GM12878 (cell line): ENCODE data around the gene RNASE7. TPM values are rescaled to one million over a fixed set of nuclear protein-coding genes. Genes with fewer than 3 reads are reported as not detected.

ENCODE experiments used
- ATAC-seq: fragments of 200-7000 bp; cut with Tn5 transposase; 3 replicates; pipeline ENCODE4 v1.9.1; 2020; ENCODE audit warnings: mild to moderate bottlenecking, moderate library complexity
- BruUV-seq: library from RNA; stranded (reverse); fragments of 400-500 nt; replicated peaks from 2 replicates; lab custom pipeline; 2021; lab: Mats Ljungman, UMichigan
- CTCF ChIA-PET: fragments of 300-600 bp; sonication (Branson Sonifier 250); formaldehyde crosslinking; extraction: SDS; loops from one replicate; lab custom pipeline; 2021; ENCODE audit warnings: inconsistent platforms; lab: Yijun Ruan, JAX
- POLR2A ChIA-PET: fragments of 350-600 bp; formaldehyde crosslinking; extraction: SDS; loops from one replicate; lab custom pipeline; 2021; ENCODE audit warnings: inconsistent platforms; lab: Charles Lee
- RAD21 ChIA-PET: fragments of 300-600 bp; sonication (Branson Sonifier 250); formaldehyde crosslinking; loops from one replicate; lab custom pipeline; 2023; ENCODE audit warnings: antibody characterized with exemption; ENCODE audit not compliant: unreplicated experiment; lab: Charles Lee
- SMC1A ChIA-PET: fragments of 300-600 bp; sonication (Branson Sonifier 250); formaldehyde crosslinking; loops from one replicate; lab custom pipeline; 2023; ENCODE audit not compliant: unreplicated experiment, uncharacterized antibody; lab: Charles Lee
- DNase-seq: peaks from one replicate; pipeline ENCODE4 v3.0.0-alpha.2; 2011; ENCODE audit warnings: low read depth, low spot score
- FAIRE-seq: peaks from 3 replicates; lab custom pipeline; 2011; peaks lifted over from hg19 to GRCh38; lab: Jason Lieb, UNC
- H2AFZ ChIP-seq: 2 replicates; pipeline ENCODE4 v1.6.0; 2011; ENCODE audit warnings: low read depth, low read length, control low read depth; ENCODE audit not compliant: control insufficient read depth
- H3K27ac ChIP-seq: 2 replicates; pipeline ENCODE4 v1.5.1; 2011; ENCODE audit warnings: control low read depth; ENCODE audit not compliant: control insufficient read depth, insufficient read depth
- H3K27me3 ChIP-seq, 2 experiments: replicated peaks in 1 of 2; 2 replicates each; pipeline versions ENCODE4 v1.6.0 to v1.6.1; 2011; ENCODE audit warnings: low read length in 1 of 2; ENCODE audit not compliant: control insufficient read depth in 2 of 2, insufficient read depth in 2 of 2
- H3K36me3 ChIP-seq, 2 experiments: 2 replicates each; pipeline ENCODE4 v1.5.1; 2011; ENCODE audit warnings: low read length in 1 of 2; ENCODE audit not compliant: control insufficient read depth in 2 of 2, insufficient read depth in 2 of 2
- H3K4me1 ChIP-seq: 2 replicates; pipeline ENCODE4 v1.6.1; 2011; ENCODE audit warnings: mild to moderate bottlenecking, low read length, moderate library complexity, mixed read lengths; ENCODE audit not compliant: control insufficient read depth, insufficient read depth
- H3K4me2 ChIP-seq: 2 replicates; pipeline ENCODE4 v1.6.0; 2011; ENCODE audit warnings: control low read depth; ENCODE audit not compliant: control insufficient read depth, insufficient read depth
- H3K4me3 ChIP-seq: fragments of 200-600 bp; sonication (generic); 2 replicates; pipeline ENCODE4 v1.5.1; 2016
- H3K79me2 ChIP-seq: 2 replicates; pipeline ENCODE4 v1.6.0; 2011; ENCODE audit warnings: low read length; ENCODE audit not compliant: control insufficient read depth, insufficient read depth
- H3K9ac ChIP-seq: 2 replicates; pipeline ENCODE4 v1.8.0; 2011; ENCODE audit warnings: low read length, control low read depth, mixed read lengths; ENCODE audit not compliant: control insufficient read depth, insufficient read depth
- H3K9me3 ChIP-seq: replicated peaks from 3 replicates; pipeline ENCODE4 v1.5.1; 2011; ENCODE audit warnings: mild to moderate bottlenecking, low read length; ENCODE audit not compliant: control insufficient read depth, insufficient read depth
- H4K20me1 ChIP-seq: 2 replicates; pipeline ENCODE4 v1.6.0; 2011; ENCODE audit not compliant: control insufficient read depth, insufficient read depth
- ZNF274 ChIP-seq: IDR thresholded peaks from one replicate; pipeline ENCODE4 v1.8.0; 2011; ENCODE audit not compliant: insufficient read length, insufficient read depth
- WGBS: methylation state at CpG from one replicate; pipeline ENCODE4 v1.1.6; 2016; ENCODE audit warnings: low lambda C conversion rate; ENCODE audit not compliant: insufficient replicate concordance, insufficient coverage; ENCODE audit errors: missing lambda C conversion rate; 5-methylcytosine and 5-hydroxymethylcytosine counted together
- in situ Hi-C: fragments of 300-500 bp; cut with MboI; formaldehyde crosslinking; loops from 9 replicates; pipeline ENCODE4 v1.14.3; 2018; ENCODE audit warnings: mixed read lengths
- intact Hi-C: fragments of 100-400 bp; cut with micrococcal nuclease; formaldehyde crosslinking; loops from one replicate; pipeline ENCODE4 v1.14.2; 2022; ENCODE audit not compliant: unreplicated experiment
- polyA plus RNA-seq, 11 experiments: library from polyadenylated mRNA; depleted of rRNA in 4 of 11; unstranded in 6 of 11; stranded (reverse) in 5 of 11; fragments of >200 nt; fragmentation: Nextera tagmentation in 4 of 11; fragmentation: Illumina TruSeq in 1 of 11; extraction: Ambion mirVana in 4 of 11; extraction: Trizol in 1 of 11; gene quantifications; 1 replicate in 1 of 11; 2 replicates in 10 of 11; pipeline versions ENCODE4 v1.2.1 to v1.2.3, GENCODE V29; 2011 to 2016; ENCODE audit warnings: inconsistent platforms in 2 of 11, missing spikeins in 2 of 11, low read depth in 1 of 11
- total RNA-seq, 4 experiments: library from RNA; depleted of rRNA in 3 of 4; stranded (reverse); fragments of >200 nt in 3 of 4; fragmentation: Illumina TruSeq in 1 of 4; extraction: Trizol in 1 of 4; gene quantifications; 2 replicates each; pipeline versions ENCODE4 v1.2.1 to v1.2.3, GENCODE V29; 2013 to 2021
- TF ChIP-seq, protein P1 (sequence below): IDR thresholded peaks from 2 replicates; pipeline ENCODE4 v1.6.1; 2012; ENCODE audit warnings: low read depth, low read length, improper control_type of control experiment
- TF ChIP-seq, protein P2 (sequence below): fragments of 450-650 bp; formaldehyde crosslinking; IDR thresholded peaks from 2 replicates; pipeline ENCODE4 v1.4.0; 2022; ENCODE audit warnings: mild to moderate bottlenecking, moderate library complexity
- TF ChIP-seq, protein P3 (sequence below): IDR thresholded peaks from 2 replicates; pipeline ENCODE4 v1.6.1; 2012; ENCODE audit warnings: low read depth, low read length, improper control_type of control experiment
- TF ChIP-seq, protein P4 (sequence below): fragments of 450-650 bp; IDR thresholded peaks from 2 replicates; pipeline ENCODE4 v1.6.1; 2016; ENCODE audit warnings: mild to moderate bottlenecking

The RNASE7 gene
- total and polyA plus RNA-seq, 10 of the 15 experiments (the other 5 are each of a cell fraction or from before 2014, with no cell fraction given) = not detected

DNA sequence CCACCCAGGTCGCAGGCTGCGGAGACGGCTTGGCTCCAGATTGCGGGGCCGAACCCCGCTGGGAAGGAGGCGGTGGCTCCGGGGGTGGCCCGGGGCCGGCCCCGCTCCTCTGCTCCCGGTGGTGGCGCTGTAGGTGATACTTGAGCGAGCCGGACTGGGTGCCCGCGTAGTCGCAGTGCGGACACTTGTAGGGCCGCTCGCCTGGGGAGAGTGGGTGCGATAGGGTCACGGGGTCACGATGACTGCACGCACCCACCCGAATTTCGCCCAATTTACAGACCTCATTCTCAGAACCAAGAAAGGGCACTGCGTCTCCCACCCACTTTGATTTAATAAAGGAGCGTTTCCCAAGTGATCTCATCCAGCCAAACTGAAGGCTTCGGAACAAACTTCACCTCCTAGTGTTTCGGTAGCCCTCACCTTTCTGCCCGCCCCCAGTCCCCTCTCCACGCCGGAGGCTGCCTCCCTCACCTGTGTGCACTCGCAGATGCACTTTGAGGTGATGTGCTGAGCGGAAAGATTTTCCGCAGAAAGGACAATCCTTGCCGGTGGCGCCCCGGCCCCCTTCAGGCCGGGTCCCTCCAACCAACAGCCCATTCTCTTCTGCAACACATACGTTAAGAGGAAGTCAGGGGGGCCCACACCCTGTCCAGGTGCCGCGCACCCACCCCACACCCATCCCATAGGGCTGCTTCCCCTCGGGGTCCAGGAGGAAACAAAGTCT is 48.9 kb downstream of the RNASE7 start:
- Histone ChIP-seq H3K4me2 (no peak overlapping the region), H3K4me3 (no peak overlapping the region), H3K9me3 (no peaks in the 10 kb centered on the region), H3K79me2 (no peaks in the 10 kb centered on the region), H3K27me3 (no peaks in the 10 kb centered on the region), H2AFZ (no peak overlapping the region), H3K36me3 (no peaks in the 10 kb centered on the region), H3K27ac (no peak overlapping the region), H3K4me1 (no peaks in the 10 kb centered on the region), H4K20me1 (no peaks in the 10 kb centered on the region), H3K9ac (no peak overlapping the region)
- TF ChIP-seq, protein P1, sequence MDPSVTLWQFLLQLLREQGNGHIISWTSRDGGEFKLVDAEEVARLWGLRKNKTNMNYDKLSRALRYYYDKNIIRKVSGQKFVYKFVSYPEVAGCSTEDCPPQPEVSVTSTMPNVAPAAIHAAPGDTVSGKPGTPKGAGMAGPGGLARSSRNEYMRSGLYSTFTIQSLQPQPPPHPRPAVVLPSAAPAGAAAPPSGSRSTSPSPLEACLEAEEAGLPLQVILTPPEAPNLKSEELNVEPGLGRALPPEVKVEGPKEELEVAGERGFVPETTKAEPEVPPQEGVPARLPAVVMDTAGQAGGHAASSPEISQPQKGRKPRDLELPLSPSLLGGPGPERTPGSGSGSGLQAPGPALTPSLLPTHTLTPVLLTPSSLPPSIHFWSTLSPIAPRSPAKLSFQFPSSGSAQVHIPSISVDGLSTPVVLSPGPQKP = no peak
- TF ChIP-seq, protein P2, sequence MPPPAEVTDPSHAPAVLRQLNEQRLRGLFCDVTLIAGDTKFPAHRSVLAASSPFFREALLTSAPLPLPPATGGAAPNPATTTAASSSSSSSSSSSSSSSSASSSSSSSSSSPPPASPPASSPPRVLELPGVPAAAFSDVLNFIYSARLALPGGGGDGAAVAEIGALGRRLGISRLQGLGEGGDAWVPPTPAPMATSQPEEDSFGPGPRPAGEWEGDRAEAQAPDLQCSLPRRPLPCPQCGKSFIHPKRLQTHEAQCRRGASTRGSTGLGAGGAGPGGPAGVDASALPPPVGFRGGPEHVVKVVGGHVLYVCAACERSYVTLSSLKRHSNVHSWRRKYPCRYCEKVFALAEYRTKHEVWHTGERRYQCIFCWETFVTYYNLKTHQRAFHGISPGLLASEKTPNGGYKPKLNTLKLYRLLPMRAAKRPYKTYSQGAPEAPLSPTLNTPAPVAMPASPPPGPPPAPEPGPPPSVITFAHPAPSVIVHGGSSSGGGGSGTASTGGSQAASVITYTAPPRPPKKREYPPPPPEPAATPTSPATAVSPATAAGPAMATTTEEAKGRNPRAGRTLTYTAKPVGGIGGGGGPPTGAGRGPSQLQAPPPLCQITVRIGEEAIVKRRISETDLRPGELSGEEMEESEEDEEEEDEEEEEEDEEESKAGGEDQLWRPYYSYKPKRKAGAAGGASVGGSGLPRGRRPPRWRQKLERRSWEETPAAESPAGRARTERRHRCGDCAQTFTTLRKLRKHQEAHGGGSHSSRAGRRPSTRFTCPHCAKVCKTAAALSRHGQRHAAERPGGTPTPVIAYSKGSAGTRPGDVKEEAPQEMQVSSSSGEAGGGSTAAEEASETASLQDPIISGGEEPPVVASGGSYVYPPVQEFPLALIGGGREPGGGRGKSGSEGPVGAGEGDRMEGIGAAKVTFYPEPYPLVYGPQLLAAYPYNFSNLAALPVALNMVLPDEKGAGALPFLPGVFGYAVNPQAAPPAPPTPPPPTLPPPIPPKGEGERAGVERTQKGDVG (CRISPR knock-in tag) = no peak
- TF ChIP-seq, protein P3, sequence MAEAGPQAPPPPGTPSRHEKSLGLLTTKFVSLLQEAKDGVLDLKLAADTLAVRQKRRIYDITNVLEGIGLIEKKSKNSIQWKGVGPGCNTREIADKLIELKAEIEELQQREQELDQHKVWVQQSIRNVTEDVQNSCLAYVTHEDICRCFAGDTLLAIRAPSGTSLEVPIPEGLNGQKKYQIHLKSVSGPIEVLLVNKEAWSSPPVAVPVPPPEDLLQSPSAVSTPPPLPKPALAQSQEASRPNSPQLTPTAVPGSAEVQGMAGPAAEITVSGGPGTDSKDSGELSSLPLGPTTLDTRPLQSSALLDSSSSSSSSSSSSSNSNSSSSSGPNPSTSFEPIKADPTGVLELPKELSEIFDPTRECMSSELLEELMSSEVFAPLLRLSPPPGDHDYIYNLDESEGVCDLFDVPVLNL = no peak
- TF ChIP-seq ZNF274 = no peak
- TF ChIP-seq, protein P4, sequence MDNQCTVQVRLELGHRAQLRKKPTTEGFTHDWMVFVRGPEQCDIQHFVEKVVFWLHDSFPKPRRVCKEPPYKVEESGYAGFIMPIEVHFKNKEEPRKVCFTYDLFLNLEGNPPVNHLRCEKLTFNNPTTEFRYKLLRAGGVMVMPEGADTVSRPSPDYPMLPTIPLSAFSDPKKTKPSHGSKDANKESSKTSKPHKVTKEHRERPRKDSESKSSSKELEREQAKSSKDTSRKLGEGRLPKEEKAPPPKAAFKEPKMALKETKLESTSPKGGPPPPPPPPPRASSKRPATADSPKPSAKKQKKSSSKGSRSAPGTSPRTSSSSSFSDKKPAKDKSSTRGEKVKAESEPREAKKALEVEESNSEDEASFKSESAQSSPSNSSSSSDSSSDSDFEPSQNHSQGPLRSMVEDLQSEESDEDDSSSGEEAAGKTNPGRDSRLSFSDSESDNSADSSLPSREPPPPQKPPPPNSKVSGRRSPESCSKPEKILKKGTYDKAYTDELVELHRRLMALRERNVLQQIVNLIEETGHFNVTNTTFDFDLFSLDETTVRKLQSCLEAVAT = no peak
- in situ Hi-C loops = no loop called here
- SMC1A ChIA-PET = interaction anchor here (1.5 to 2.9 kb wide), 5 partner anchors 10 to 77 kb away, joined by 4 to 28 read pairs (median 7); partner anchors contain the start of gene TMEM253
- ATAC-seq (no peak), FAIRE-seq (no peak), DNase-seq (no peak)
- RAD21 ChIA-PET = interaction anchor here (1.9 to 3.2 kb wide), 4 partner anchors 12 to 76 kb away, joined by 11 to 51 read pairs (median 24); partner anchors contain the start of genes ARHGEF40 and TMEM253
- CTCF ChIA-PET = interaction anchor here (0.6 to 6.9 kb wide), 12 partner anchors 13 to 78 kb away, joined by 3 to 194 read pairs (median 29); partner anchors contain the start of genes ARHGEF40 and TMEM253
- BruUV-seq = no TSS peak
- POLR2A ChIA-PET = no interaction called here
- WGBS = 71% methylated on average over 31 of the region's 45 CpGs
- intact Hi-C loops = no loop called here
